ENCODE results near the gene NMRAL1.

GRCh38 chr16:4520913-4521312, 46.5 kb upstream of the NMRAL1 start:
- TF ChIP-seq, protein P1, sequence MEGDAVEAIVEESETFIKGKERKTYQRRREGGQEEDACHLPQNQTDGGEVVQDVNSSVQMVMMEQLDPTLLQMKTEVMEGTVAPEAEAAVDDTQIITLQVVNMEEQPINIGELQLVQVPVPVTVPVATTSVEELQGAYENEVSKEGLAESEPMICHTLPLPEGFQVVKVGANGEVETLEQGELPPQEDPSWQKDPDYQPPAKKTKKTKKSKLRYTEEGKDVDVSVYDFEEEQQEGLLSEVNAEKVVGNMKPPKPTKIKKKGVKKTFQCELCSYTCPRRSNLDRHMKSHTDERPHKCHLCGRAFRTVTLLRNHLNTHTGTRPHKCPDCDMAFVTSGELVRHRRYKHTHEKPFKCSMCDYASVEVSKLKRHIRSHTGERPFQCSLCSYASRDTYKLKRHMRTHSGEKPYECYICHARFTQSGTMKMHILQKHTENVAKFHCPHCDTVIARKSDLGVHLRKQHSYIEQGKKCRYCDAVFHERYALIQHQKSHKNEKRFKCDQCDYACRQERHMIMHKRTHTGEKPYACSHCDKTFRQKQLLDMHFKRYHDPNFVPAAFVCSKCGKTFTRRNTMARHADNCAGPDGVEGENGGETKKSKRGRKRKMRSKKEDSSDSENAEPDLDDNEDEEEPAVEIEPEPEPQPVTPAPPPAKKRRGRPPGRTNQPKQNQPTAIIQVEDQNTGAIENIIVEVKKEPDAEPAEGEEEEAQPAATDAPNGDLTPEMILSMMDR (IDR thresholded peaks at IDR 0.05): no peak
- no peak for TF ChIP-seq POLR2A (IDR thresholded peaks at IDR 0.05)
- no peak for TF ChIP-seq EP300 (IDR thresholded peaks at IDR 0.05)

Data from ovary (tissue), 3 donors.